Measurements from ENCODE around the gene EFTUD2. TPM values are rescaled to one million over a fixed set of nuclear protein-coding genes. Genes with fewer than 3 reads are reported as not detected.

Gene EFTUD2
- total and polyA plus RNA-seq, 2 of the 4 experiments (the other 2 are of a cell fraction): 72.5 to 126 TPM

GRCh38 chr17:44901411-44901921 is 2.2 kb upstream of the EFTUD2 start:
- peak; percentile 7 for ATAC-seq (ENCODE audit: low read depth)
- Histone ChIP-seq H4K5ac (ENCODE audit: low read depth, low read length) (peak overlapping the region; percentile 24; the same call in 1 of the 2 replicates), H3K4me1 (ENCODE audit: control insufficient read depth, insufficient read depth, low read length) (peaks cover 30% of the 10 kb centered on the region)
- no peak for TF ChIP-seq MAFK (IDR thresholded peaks at IDR 0.05; ENCODE audit: low read depth, low read length)
- TF ChIP-seq CTCF (conservative IDR thresholded peaks at IDR 0.05; ENCODE audit: low read depth, low read length): peak; percentile 36
- TF ChIP-seq RFX5 (IDR thresholded peaks at IDR 0.05; ENCODE audit: low read depth, low read length): no peak
- TF ChIP-seq POLR2A (IDR thresholded peaks at IDR 0.05; ENCODE audit: low read depth, low read length): no peak
- TF ChIP-seq BHLHE40 (IDR thresholded peaks at IDR 0.05; ENCODE audit: low read depth, low read length): no peak
- peak; percentile 22; the same call in 1 of the 2 replicates for TF ChIP-seq RAD21 (IDR thresholded peaks at IDR 0.05; ENCODE audit: low read length)
- no peak for TF ChIP-seq USF2 (IDR thresholded peaks at IDR 0.05; ENCODE audit: low read depth, low read length)
- peak; percentile 66 for TF ChIP-seq FOS (IDR thresholded peaks at IDR 0.05; ENCODE audit: low read depth, low read length)
- TF ChIP-seq CEBPB (IDR thresholded peaks at IDR 0.05; ENCODE audit: low read depth, low read length): no peak
- TF ChIP-seq ELK1 (IDR thresholded peaks at IDR 0.05; ENCODE audit: borderline replicate concordance, low read depth, low read length): no peak
- TF ChIP-seq MAZ (IDR thresholded peaks at IDR 0.05; ENCODE audit: borderline replicate concordance, low read depth, low read length): no peak
- peak; percentile 31; the same call in 1 of the 2 replicates for TF ChIP-seq SMC3 (IDR thresholded peaks at IDR 0.05; ENCODE audit: low read depth, low read length)
- no peak for TF ChIP-seq RCOR1 (IDR thresholded peaks at IDR 0.05; ENCODE audit: insufficient replicate concordance, low read length)
- TF ChIP-seq MXI1 (IDR thresholded peaks at IDR 0.05; ENCODE audit: borderline replicate concordance, low read depth, low read length): no peak
- TF ChIP-seq CHD1 (IDR thresholded peaks at IDR 0.05; ENCODE audit: low read depth, low read length): no peak

More at GRCh38 chr17:44901411-44901921, 2.2 kb upstream of the EFTUD2 start:
- peak overlapping the region; percentile 55 for H2AK5ac ChIP-seq (ENCODE audit: low read depth, low read length)
- CTCF ChIA-PET: interaction anchor here (0.7 to 1.8 kb wide), 4 partner anchors 11 to 121 kb away, joined by 3 to 7 read pairs (median 4); no protein-coding TSS in a partner anchor
- H2BK5ac ChIP-seq (ENCODE audit: low read depth, low read length, poor library complexity, severe bottlenecking): peak overlapping the region; percentile 65
- POLR2A ChIA-PET (ENCODE audit: unreplicated experiment): no interaction called here
- no TSS peak for BruUV-seq (replicated peaks)
- peak overlapping the region; percentile 22 for H3K4ac ChIP-seq (ENCODE audit: low read depth, low read length)
- peak; percentile 79 for DNase-seq
- H3K4me2 ChIP-seq (ENCODE audit: low read depth, low read length): peak overlapping the region; percentile 81
- H3K9me1 ChIP-seq (ENCODE audit: insufficient read depth, low read length): peaks cover 30% of the 10 kb centered on the region
- dilution Hi-C loops (cut with HindIII; ENCODE audit: low sequenced_read_pairs, unreplicated experiment) (no loop called here), in situ Hi-C loops (cut with MboI; ENCODE audit: low sequenced_read_pairs) (no loop called here), intact Hi-C loops (cut with micrococcal nuclease) (no loop called here)
- H3K56ac ChIP-seq (ENCODE audit: extremely low read depth, insufficient read depth, low read length): no peak overlapping the region
- peak overlapping the region; percentile 23; the same call in 1 of the 2 replicates for H2BK20ac ChIP-seq (ENCODE audit: low read depth, low read length)
- H4K8ac ChIP-seq (ENCODE audit: low read depth in 2 of 2, low read length in 2 of 2): peak overlapping the region in 1 of 2 experiments; percentile 34; a peak in 1 of 4 replicates
- no peaks in the 10 kb centered on the region for H3K27me3 ChIP-seq (ENCODE audit: control insufficient read depth, insufficient read depth, low read length)
- H3K18ac ChIP-seq (ENCODE audit: low read depth, low read length): peak overlapping the region; percentile 51
- H3K9me3 ChIP-seq (ENCODE audit: control insufficient read depth, insufficient read depth, low read length): no peaks in the 10 kb centered on the region
- H2BK15ac ChIP-seq (ENCODE audit: low read depth, low read length): 0 out of 3 replicates have a peak overlapping the region, but pooled peaks have one; percentile 24
- no peaks in the 10 kb centered on the region for H3K36me3 ChIP-seq (ENCODE audit: control insufficient read depth, insufficient read depth, low read length)
- H3K79me1 ChIP-seq (ENCODE audit: low read depth in 1 of 2, low read length in 2 of 2): peaks cover 7 to 24% of the 10 kb centered on the region in 2 experiments; a peak in 3 of 4 replicates
- 0 out of 2 replicates have a peak overlapping the region, but pooled peaks have one; percentile 20 for H3K23ac ChIP-seq (ENCODE audit: low read depth, low read length)
- peak overlapping the region; percentile 35; the same call in 1 of the 2 replicates for H2BK120ac ChIP-seq (ENCODE audit: low read depth, low read length)
- peak overlapping the region; percentile 46; the same call in 1 of the 2 replicates for H3K14ac ChIP-seq (replicated peaks; ENCODE audit: low read depth, low read length)
- peak overlapping the region; percentile 25 for H2AK9ac ChIP-seq (replicated peaks; ENCODE audit: low read depth, low read length, poor library complexity)
- peak overlapping the region; percentile 35; the same call in 1 of the 2 replicates for H3K27ac ChIP-seq (ENCODE audit: insufficient read depth, low read length)
- H4K20me1 ChIP-seq (ENCODE audit: insufficient read depth, low read length): peaks cover 4% of the 10 kb centered on the region; the same call in 1 of the 2 replicates
- H4K91ac ChIP-seq (ENCODE audit: insufficient read depth, low read depth, low read length): 0 out of 2 replicates have a peak overlapping the region, but pooled peaks have one; percentile 21
- H2AFZ ChIP-seq (replicated peaks; ENCODE audit: low read length, poor library complexity): no peak overlapping the region
- no peak overlapping the region for H3K9ac ChIP-seq (ENCODE audit: low read depth, low read length)
- H3K4me3 ChIP-seq (ENCODE audit: insufficient read depth, low read depth, low read length): no peak overlapping the region
- no CpG with 5 or more reads among the region's 4 CpGs for WGBS, 2 experiments (ENCODE audit: extremely low coverage in 2 of 2, insufficient read length in 1 of 2)

Data from IMR-90 (cell line).